ENCODE data around the gene STARD10. TPM values are rescaled to one million over a fixed set of nuclear protein-coding genes. Genes with fewer than 3 reads are reported as not detected.

STARD10 gene
- total and polyA plus RNA-seq, 2 donors (not counting 3 experiments of a cell fraction or from before 2014, with no cell fraction given) = 16.1 to 22.5 TPM

GRCh38 chr11:72777755-72778278 lies 16.0 kb downstream of the STARD10 start:
- CTCF ChIA-PET = interaction anchor here (0.5 to 3.7 kb wide), 4 partner anchors 9 to 22 kb away, joined by 3 to 15 read pairs (median 4); partner anchors contain the start of gene STARD10
- no peaks in the 10 kb centered on the region for H3K9me1 ChIP-seq (replicated peaks; ENCODE audit: control insufficient read depth, extremely low read depth, insufficient read depth, low read length)
- H3K4me3 ChIP-seq (replicated peaks in 1 of 3; ENCODE audit: insufficient read depth in 1 of 3, low read depth in 1 of 3, low read length in 3 of 3) = no peak overlapping the region
- FAIRE-seq = no peak
- H2AFZ ChIP-seq (ENCODE audit: low read depth, low read length) = no peak overlapping the region
- no peak overlapping the region for H3K9ac ChIP-seq (replicated peaks; ENCODE audit: extremely low read depth, insufficient read depth, low read length)
- H4K20me1 ChIP-seq (replicated peaks; ENCODE audit: control insufficient read depth, extremely low read depth, insufficient read depth, low read length) = no peaks in the 10 kb centered on the region
- intact Hi-C loops (cut with micrococcal nuclease) = no loop called here
- no peak for TF ChIP-seq MYC (IDR thresholded peaks at IDR 0.05; ENCODE audit: low read depth, low read length)
- TF ChIP-seq EZH2 (IDR thresholded peaks at IDR 0.05; ENCODE audit: borderline replicate concordance, low read depth, low read length, severe bottlenecking) = no peak
- no peak for TF ChIP-seq GATA2 (IDR thresholded peaks at IDR 0.05; ENCODE audit: insufficient read depth, insufficient read length, low read depth, low read length)
- no peak for TF ChIP-seq POLR2AphosphoS5 (IDR thresholded peaks at IDR 0.05; ENCODE audit: insufficient read depth, low read depth, low read length)
- TF ChIP-seq CTCF (IDR thresholded peaks at IDR 0.05; ENCODE audit: extremely low read depth in 1 of 2, insufficient read depth in 1 of 2, low read depth in 1 of 2, low read length in 2 of 2) = no peak
- H3K4me2 ChIP-seq (ENCODE audit: insufficient read depth, low read length) = no peak overlapping the region
- DNase-seq (ENCODE audit: low read depth, low spot score) = no peak
- H3K27ac ChIP-seq (ENCODE audit: insufficient read depth, low read depth, low read length) = no peak overlapping the region
- no TSS peak for BruUV-seq (replicated peaks)
- no peaks in the 10 kb centered on the region for H3K79me2 ChIP-seq (ENCODE audit: control insufficient read depth, insufficient read depth, low read length)
- H3K4me1 ChIP-seq (ENCODE audit: control insufficient read depth, extremely low read depth, insufficient read depth, low read length) = peaks cover 3% of the 10 kb centered on the region
- no peaks in the 10 kb centered on the region for H3K27me3 ChIP-seq (ENCODE audit: control insufficient read depth in 2 of 2, insufficient read depth in 2 of 2, low read length in 2 of 2)
- POLR2A ChIA-PET = no interaction called here
- H3K9me3 ChIP-seq (replicated peaks; ENCODE audit: control insufficient read depth, insufficient read depth, low read length) = no peaks in the 10 kb centered on the region
- H3K36me3 ChIP-seq (ENCODE audit: control insufficient read depth in 2 of 2, extremely low read depth in 1 of 2, insufficient read depth in 2 of 2, low read length in 2 of 2) = no peaks in the 10 kb centered on the region
- dilution Hi-C loops (cut with MboI; ENCODE audit: extremely low pct_ligation_motif_present, low sequenced_read_pairs) = no loop called here
